ENCODE data around the gene FNDC11.

FNDC11 gene

GRCh38 chr20:63585616-63586565 is 31.9 kb downstream of the FNDC11 start:
- no peak for DNase-seq (ENCODE audit: extremely low spot score)
- ChIA-PET CTCF (no interaction called here), POLR2A (interaction anchor here (0.6 kb wide), 1 partner anchor 42 kb away, joined by 5 read pairs; no protein-coding TSS in a partner anchor)
- no peak for TF ChIP-seq CTCF (IDR thresholded peaks at IDR 0.05; ENCODE audit: control extremely low read depth, extremely low read depth, low read depth, missing control alignments)

GRCh38 chr20:63586797-63587196 is 32.8 kb downstream of the FNDC11 start:
- POLR2A ChIA-PET = interaction anchor here (0.6 kb wide), 1 partner anchor 41 kb away, joined by 5 read pairs; no protein-coding TSS in a partner anchor
- no peak for TF ChIP-seq CTCF (IDR thresholded peaks at IDR 0.05; ENCODE audit: control extremely low read depth, extremely low read depth, low read depth, missing control alignments)
- DNase-seq (ENCODE audit: extremely low spot score) = no peak
- CTCF ChIA-PET = interaction anchor here (0.6 kb wide), 1 partner anchor 277 kb away, joined by 3 read pairs; no protein-coding TSS in a partner anchor

- POLR2A ChIA-PET = no interaction called here
- no peak for TF ChIP-seq CTCF (IDR thresholded peaks at IDR 0.05; ENCODE audit: control extremely low read depth, extremely low read depth, low read depth, missing control alignments)
- CTCF ChIA-PET = interaction anchor here (0.6 kb wide), 1 partner anchor 277 kb away, joined by 3 read pairs; no protein-coding TSS in a partner anchor
- DNase-seq (ENCODE audit: extremely low spot score) = no peak
Observed at GRCh38 chr20:63587256-63587655, 33.3 kb downstream of the FNDC11 start.

- DNase-seq (ENCODE audit: extremely low spot score) = no peak
- ChIA-PET POLR2A (no interaction called here), CTCF (interaction anchor here (0.9 to 1.3 kb wide), 2 partner anchors 10 to 13 kb away, joined by 3 read pairs; no protein-coding TSS in a partner anchor)
- no peak for TF ChIP-seq CTCF (IDR thresholded peaks at IDR 0.05; ENCODE audit: control extremely low read depth, extremely low read depth, low read depth, missing control alignments)
Observed at GRCh38 chr20:63587776-63588591, 34.0 kb downstream of the FNDC11 start.

GRCh38 chr20:63588641-63589041 is 34.7 kb downstream of the FNDC11 start:
- ChIA-PET CTCF (interaction anchor here (0.9 to 1.3 kb wide), 2 partner anchors 9 to 14 kb away, joined by 3 read pairs; no protein-coding TSS in a partner anchor), POLR2A (no interaction called here)
- TF ChIP-seq CTCF (IDR thresholded peaks at IDR 0.05; ENCODE audit: control extremely low read depth, extremely low read depth, low read depth, missing control alignments) = no peak
- no peak for DNase-seq (ENCODE audit: extremely low spot score)
